Stomach (tissue), 4 donors: ENCODE data around the gene RESF1.

Experiments used
- EP300 ChIP-seq: sonication (generic); formaldehyde crosslinking; IDR thresholded peaks from one replicate; pipeline ENCODE4 v1.6.1; 2017; ENCODE audit warnings: antibody characterized with exemption
- POLR2A ChIP-seq, 4 donors: fragments of 450-650 bp; IDR thresholded peaks; one replicate each; pipeline ENCODE4 v1.6.1; 2016; ENCODE audit warnings: antibody characterized with exemption in 4 of 4, control low read depth in 2 of 4, mild to moderate bottlenecking in 1 of 4, moderate library complexity in 1 of 4
- POLR2AphosphoS5 ChIP-seq, 3 donors: sonication (generic); formaldehyde crosslinking; IDR thresholded peaks; one replicate each; pipeline ENCODE4 v1.6.1; 2016; ENCODE audit warnings: antibody characterized with exemption in 3 of 3
- TF ChIP-seq, protein P1 (sequence below), 7 experiments: fragments of 450-650 bp in 4 of 7; fragments of 200-600 bp in 3 of 7; sonication (generic) in 3 of 7; IDR thresholded peaks; one replicate each; pipeline ENCODE4 v1.5.1; 2016 to 2019; ENCODE audit warnings: antibody characterized with exemption in 7 of 7, control low read depth in 2 of 7, mild to moderate bottlenecking in 1 of 7

DNA sequence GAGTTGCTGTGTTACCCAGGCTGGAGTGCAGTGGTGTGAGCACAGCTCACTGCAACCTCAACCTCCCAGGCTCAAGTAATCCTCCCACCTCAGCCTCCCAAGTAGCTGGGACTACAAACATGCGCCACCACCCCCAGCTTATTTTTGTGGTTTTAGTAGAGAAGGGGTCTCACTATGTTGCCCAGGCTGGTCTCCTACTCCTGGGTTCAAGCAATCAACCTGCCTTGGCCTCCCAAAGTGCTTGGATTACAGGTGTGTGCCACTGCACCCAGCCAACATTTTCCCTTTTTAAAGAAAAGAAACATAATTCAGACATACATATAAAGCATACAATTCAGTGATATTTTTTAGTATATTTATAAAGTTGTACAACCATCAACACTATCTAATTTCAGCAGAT is 44.4 kb downstream of the RESF1 start:
- TF ChIP-seq, protein P1, sequence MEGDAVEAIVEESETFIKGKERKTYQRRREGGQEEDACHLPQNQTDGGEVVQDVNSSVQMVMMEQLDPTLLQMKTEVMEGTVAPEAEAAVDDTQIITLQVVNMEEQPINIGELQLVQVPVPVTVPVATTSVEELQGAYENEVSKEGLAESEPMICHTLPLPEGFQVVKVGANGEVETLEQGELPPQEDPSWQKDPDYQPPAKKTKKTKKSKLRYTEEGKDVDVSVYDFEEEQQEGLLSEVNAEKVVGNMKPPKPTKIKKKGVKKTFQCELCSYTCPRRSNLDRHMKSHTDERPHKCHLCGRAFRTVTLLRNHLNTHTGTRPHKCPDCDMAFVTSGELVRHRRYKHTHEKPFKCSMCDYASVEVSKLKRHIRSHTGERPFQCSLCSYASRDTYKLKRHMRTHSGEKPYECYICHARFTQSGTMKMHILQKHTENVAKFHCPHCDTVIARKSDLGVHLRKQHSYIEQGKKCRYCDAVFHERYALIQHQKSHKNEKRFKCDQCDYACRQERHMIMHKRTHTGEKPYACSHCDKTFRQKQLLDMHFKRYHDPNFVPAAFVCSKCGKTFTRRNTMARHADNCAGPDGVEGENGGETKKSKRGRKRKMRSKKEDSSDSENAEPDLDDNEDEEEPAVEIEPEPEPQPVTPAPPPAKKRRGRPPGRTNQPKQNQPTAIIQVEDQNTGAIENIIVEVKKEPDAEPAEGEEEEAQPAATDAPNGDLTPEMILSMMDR (IDR thresholded peaks at IDR 0.05) = no peak
- TF ChIP-seq POLR2A (IDR thresholded peaks at IDR 0.05) (no peak), POLR2AphosphoS5 (IDR thresholded peaks at IDR 0.05) (no peak), EP300 (no peak)
